ENCODE results near the gene RAB3GAP1. TPM values are rescaled to one million over a fixed set of nuclear protein-coding genes. Genes with fewer than 3 reads are reported as not detected.

RAB3GAP1 gene
- total RNA-seq, 1 experiment from 2014 or later, result 38.6 TPM

GRCh38 chr2:135023886-135024485 lies 28.1 kb upstream of the RAB3GAP1 start:
- H3K4me3 ChIP-seq (ENCODE audit: low read depth in 2 of 2, low read length in 2 of 2), result no peak overlapping the region
- DNase-seq (ENCODE audit: low read depth, low spot score) (no peak), ATAC-seq (no peak)
- CTCF ChIA-PET, result no interaction called here
- in situ Hi-C loops (cut with HindIII; ENCODE audit: low pct_unique_long_range_greater_than_20kb, low sequenced_read_pairs), result no loop called here
- H3K36me3 ChIP-seq (ENCODE audit: control insufficient read depth, insufficient read depth, low read length), result no peaks in the 10 kb centered on the region
- POLR2A ChIA-PET, result no interaction called here
- no peaks in the 10 kb centered on the region for H3K9me3 ChIP-seq (ENCODE audit: control insufficient read depth, insufficient read depth, low read depth, low read length)
- no peaks in the 10 kb centered on the region for H3K4me1 ChIP-seq (ENCODE audit: control insufficient read depth, insufficient read depth, low read length)
- TF ChIP-seq TCF7L2 (IDR thresholded peaks at IDR 0.05; ENCODE audit: low read depth, low read length) (no peak), SIN3A (IDR thresholded peaks at IDR 0.05; ENCODE audit: borderline replicate concordance, insufficient read depth, low read depth, low read length) (no peak), POLR2AphosphoS5 (IDR thresholded peaks at IDR 0.05; ENCODE audit: low read depth, low read length) (no peak), REST (IDR thresholded peaks at IDR 0.05; ENCODE audit: insufficient read depth in 1 of 2, low read depth in 2 of 2, low read length in 1 of 2) (no peak), CTCF (IDR thresholded peaks at IDR 0.05) (no peak)
- intact Hi-C loops (cut with micrococcal nuclease; ENCODE audit: unreplicated experiment), result no loop called here
- no peak overlapping the region for H3K27ac ChIP-seq (ENCODE audit: low read length)
- BruUV-seq (replicated peaks), result no TSS peak
- H3K27me3 ChIP-seq (ENCODE audit: control insufficient read depth, insufficient read depth, low read length), result no peaks in the 10 kb centered on the region

GRCh38 chr2:135029481-135030134 lies 22.5 kb upstream of the RAB3GAP1 start:
- H3K9me3 ChIP-seq (ENCODE audit: control insufficient read depth, insufficient read depth, low read depth, low read length), result no peaks in the 10 kb centered on the region
- peaks cover 2% of the 10 kb centered on the region; the same call in 1 of the 2 replicates for H3K27me3 ChIP-seq (ENCODE audit: control insufficient read depth, insufficient read depth, low read length)
- no TSS peak for BruUV-seq (replicated peaks)
- ATAC-seq (no peak), DNase-seq (ENCODE audit: low read depth, low spot score) (no peak)
- H3K36me3 ChIP-seq (ENCODE audit: control insufficient read depth, insufficient read depth, low read length), result no peaks in the 10 kb centered on the region
- intact Hi-C loops (cut with micrococcal nuclease; ENCODE audit: unreplicated experiment) (no loop called here), in situ Hi-C loops (cut with HindIII; ENCODE audit: low pct_unique_long_range_greater_than_20kb, low sequenced_read_pairs) (no loop called here)
- TF ChIP-seq TCF7L2 (IDR thresholded peaks at IDR 0.05; ENCODE audit: low read depth, low read length), result no peak
- no peak for TF ChIP-seq REST (IDR thresholded peaks at IDR 0.05; ENCODE audit: insufficient read depth in 1 of 2, low read depth in 2 of 2, low read length in 1 of 2)
- TF ChIP-seq CTCF (IDR thresholded peaks at IDR 0.05), result no peak
- ChIA-PET POLR2A (no interaction called here), CTCF (no interaction called here)
- H3K27ac ChIP-seq (ENCODE audit: low read length), result no peak overlapping the region
- no peak overlapping the region for H3K4me3 ChIP-seq (ENCODE audit: low read depth in 2 of 2, low read length in 2 of 2)
- no peaks in the 10 kb centered on the region for H3K4me1 ChIP-seq (ENCODE audit: control insufficient read depth, insufficient read depth, low read length)
